Keratinocyte (primary cell): ENCODE measurements around the gene CACNG7.

Experiments
- CTCF ChIP-seq, 3 experiments: IDR thresholded peaks in 1 of 3; conservative IDR thresholded peaks in 1 of 3; optimal IDR thresholded peaks in 1 of 3; 2 replicates in 2 of 3; 3 replicates in 1 of 3; pipeline versions ENCODE3 to v1.5.1; 2011; ENCODE audit warnings: low read length in 3 of 3, mild to moderate bottlenecking in 3 of 3, moderate library complexity in 2 of 3, control low read depth in 1 of 3, inconsistent platforms in 1 of 3; ENCODE audit not compliant: insufficient read depth in 2 of 3; ENCODE audit errors: extremely low read depth in 1 of 3
- EZH2 ChIP-seq: IDR thresholded peaks from one replicate; pipeline ENCODE4 v1.6.1; 2012; ENCODE audit warnings: inconsistent platforms, mild to moderate bottlenecking, low read length, moderate library complexity

GRCh38 chr19:53905787-53906186, 3.3 kb upstream of the CACNG7 start:
- no peak for TF ChIP-seq CTCF (optimal IDR thresholded peaks at IDR 0.05 in 1 of 3, IDR thresholded peaks at IDR 0.05 in 1 of 3, conservative IDR thresholded peaks at IDR 0.05 in 1 of 3; ENCODE audit: extremely low read depth in 1 of 3, insufficient read depth in 2 of 3, low read length in 3 of 3)
- TF ChIP-seq EZH2, result no peak
